Fibroblast of lung (primary cell): ENCODE measurements around the gene GARIN5A. TPM values are rescaled to one million over a fixed set of nuclear protein-coding genes. Genes with fewer than 3 reads are reported as not detected.

ENCODE experiments used
- DNase-seq, 2 donors: peaks; one replicate each; pipeline versions ENCODE4 v3.0.0 to v3.0.0-alpha.2; 2010; ENCODE audit warnings: low read depth in 2 of 2
- H2AFZ ChIP-seq: 2 replicates; pipeline ENCODE4 v1.5.1; 2012; ENCODE audit warnings: low read length, control low read depth, inconsistent platforms
- H3K27ac ChIP-seq: 2 replicates; pipeline ENCODE4 v1.5.1; 2011; ENCODE audit warnings: low read length, control low read depth; ENCODE audit not compliant: insufficient read depth
- H3K27me3 ChIP-seq: 2 replicates; pipeline ENCODE4 v1.5.1; 2011; ENCODE audit warnings: mild to moderate bottlenecking, low read length; ENCODE audit not compliant: control insufficient read depth, insufficient read depth
- H3K36me3 ChIP-seq: 2 replicates; pipeline ENCODE4 v1.5.1; 2011; ENCODE audit warnings: low read length; ENCODE audit not compliant: control insufficient read depth, insufficient read depth
- H3K4me1 ChIP-seq: 2 replicates; pipeline ENCODE4 v1.5.1; 2011; ENCODE audit warnings: low read length; ENCODE audit not compliant: control insufficient read depth, insufficient read depth; ENCODE audit errors: extremely low read depth
- H3K4me2 ChIP-seq: 2 replicates; pipeline ENCODE4 v1.5.1; 2011; ENCODE audit warnings: low read length, control low read depth; ENCODE audit not compliant: insufficient read depth; ENCODE audit errors: extremely low read depth
- H3K4me3 ChIP-seq, 4 experiments: fragments of 200-600 bp in 1 of 4; sonication (generic) in 1 of 4; replicated peaks in 1 of 4; 2 replicates each; pipeline ENCODE4 v1.5.1; 2011 to 2016; ENCODE audit warnings: low read length in 4 of 4, low read depth in 3 of 4, mild to moderate bottlenecking in 3 of 4, control low read depth in 2 of 4, inconsistent platforms in 1 of 4, mixed read lengths in 1 of 4; ENCODE audit not compliant: insufficient read depth in 1 of 4; ENCODE audit errors: control extremely low read depth in 1 of 4
- H3K79me2 ChIP-seq: 2 replicates; pipeline ENCODE4 v1.5.1; 2012; ENCODE audit warnings: mild to moderate bottlenecking, low read length, inconsistent platforms; ENCODE audit not compliant: control insufficient read depth, insufficient read depth
- H3K9ac ChIP-seq: 2 replicates; pipeline ENCODE4 v1.5.1; 2011; ENCODE audit warnings: mild to moderate bottlenecking, low read length, control low read depth; ENCODE audit not compliant: insufficient read depth
- H3K9me3 ChIP-seq: 2 replicates; pipeline ENCODE4 v1.5.1; 2012; ENCODE audit warnings: low read depth, low read length; ENCODE audit not compliant: control insufficient read depth, insufficient read depth
- H4K20me1 ChIP-seq: 2 replicates; pipeline ENCODE4 v1.5.1; 2011; ENCODE audit warnings: low read length; ENCODE audit not compliant: control insufficient read depth, insufficient read depth; ENCODE audit errors: extremely low read depth
- EZH2 ChIP-seq: IDR thresholded peaks from 2 replicates; pipeline ENCODE4 v1.5.1; 2012; ENCODE audit warnings: low read length, control low read depth, mild to moderate bottlenecking; ENCODE audit errors: missing control alignments
- polyA plus RNA-seq, 2 donors: library from polyadenylated mRNA; depleted of rRNA in 1 of 2; stranded (reverse) in 1 of 2; unstranded in 1 of 2; fragments of >200 nt; gene quantifications; 2 replicates each; pipeline ENCODE4 v1.2.1, GENCODE V29; 2011 to 2012; ENCODE audit warnings: missing spikeins in 1 of 2
- total RNA-seq: library from RNA; depleted of rRNA; stranded (reverse); fragments of >200 nt; gene quantifications from 2 replicates; pipeline ENCODE4 v1.2.1, GENCODE V29; 2014
- TF ChIP-seq, protein P1 (sequence below), 2 donors: IDR thresholded peaks in 1 of 2; conservative IDR thresholded peaks in 1 of 2; 1 replicate in 1 of 2; 2 replicates in 1 of 2; pipeline ENCODE4 v1.5.1; 2011 to 2012; ENCODE audit warnings: low read length in 2 of 2, control low read depth in 1 of 2, inconsistent platforms in 1 of 2, low read depth in 1 of 2, mild to moderate bottlenecking in 1 of 2

GARIN5A gene
- total and polyA plus RNA-seq, 2 donors (not counting 1 experiment from before 2014, with no cell fraction given): 0.11 to 0.66 TPM

- Histone ChIP-seq H3K27me3 (peaks cover 4% of the 10 kb centered on the region), H3K4me1 (no peaks in the 10 kb centered on the region), H3K79me2 (no peaks in the 10 kb centered on the region), H3K36me3 (no peaks in the 10 kb centered on the region), H4K20me1 (no peaks in the 10 kb centered on the region), H3K4me3 (no peak overlapping the region), H2AFZ (no peak overlapping the region), H3K9me3 (no peaks in the 10 kb centered on the region), H3K9ac (no peak overlapping the region), H3K27ac (no peak overlapping the region), H3K4me2 (no peak overlapping the region)
- DNase-seq: no peak
- TF ChIP-seq, protein P1, sequence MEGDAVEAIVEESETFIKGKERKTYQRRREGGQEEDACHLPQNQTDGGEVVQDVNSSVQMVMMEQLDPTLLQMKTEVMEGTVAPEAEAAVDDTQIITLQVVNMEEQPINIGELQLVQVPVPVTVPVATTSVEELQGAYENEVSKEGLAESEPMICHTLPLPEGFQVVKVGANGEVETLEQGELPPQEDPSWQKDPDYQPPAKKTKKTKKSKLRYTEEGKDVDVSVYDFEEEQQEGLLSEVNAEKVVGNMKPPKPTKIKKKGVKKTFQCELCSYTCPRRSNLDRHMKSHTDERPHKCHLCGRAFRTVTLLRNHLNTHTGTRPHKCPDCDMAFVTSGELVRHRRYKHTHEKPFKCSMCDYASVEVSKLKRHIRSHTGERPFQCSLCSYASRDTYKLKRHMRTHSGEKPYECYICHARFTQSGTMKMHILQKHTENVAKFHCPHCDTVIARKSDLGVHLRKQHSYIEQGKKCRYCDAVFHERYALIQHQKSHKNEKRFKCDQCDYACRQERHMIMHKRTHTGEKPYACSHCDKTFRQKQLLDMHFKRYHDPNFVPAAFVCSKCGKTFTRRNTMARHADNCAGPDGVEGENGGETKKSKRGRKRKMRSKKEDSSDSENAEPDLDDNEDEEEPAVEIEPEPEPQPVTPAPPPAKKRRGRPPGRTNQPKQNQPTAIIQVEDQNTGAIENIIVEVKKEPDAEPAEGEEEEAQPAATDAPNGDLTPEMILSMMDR (conservative IDR thresholded peaks at IDR 0.05 in 1 of 2, IDR thresholded peaks at IDR 0.05 in 1 of 2; ENCODE audit: low read depth in 1 of 2, low read length in 2 of 2): no peak
- TF ChIP-seq EZH2: no peak
Measured at GRCh38 chr19:50419022-50419579, 57.5 kb downstream of the GARIN5A start.

DNA sequence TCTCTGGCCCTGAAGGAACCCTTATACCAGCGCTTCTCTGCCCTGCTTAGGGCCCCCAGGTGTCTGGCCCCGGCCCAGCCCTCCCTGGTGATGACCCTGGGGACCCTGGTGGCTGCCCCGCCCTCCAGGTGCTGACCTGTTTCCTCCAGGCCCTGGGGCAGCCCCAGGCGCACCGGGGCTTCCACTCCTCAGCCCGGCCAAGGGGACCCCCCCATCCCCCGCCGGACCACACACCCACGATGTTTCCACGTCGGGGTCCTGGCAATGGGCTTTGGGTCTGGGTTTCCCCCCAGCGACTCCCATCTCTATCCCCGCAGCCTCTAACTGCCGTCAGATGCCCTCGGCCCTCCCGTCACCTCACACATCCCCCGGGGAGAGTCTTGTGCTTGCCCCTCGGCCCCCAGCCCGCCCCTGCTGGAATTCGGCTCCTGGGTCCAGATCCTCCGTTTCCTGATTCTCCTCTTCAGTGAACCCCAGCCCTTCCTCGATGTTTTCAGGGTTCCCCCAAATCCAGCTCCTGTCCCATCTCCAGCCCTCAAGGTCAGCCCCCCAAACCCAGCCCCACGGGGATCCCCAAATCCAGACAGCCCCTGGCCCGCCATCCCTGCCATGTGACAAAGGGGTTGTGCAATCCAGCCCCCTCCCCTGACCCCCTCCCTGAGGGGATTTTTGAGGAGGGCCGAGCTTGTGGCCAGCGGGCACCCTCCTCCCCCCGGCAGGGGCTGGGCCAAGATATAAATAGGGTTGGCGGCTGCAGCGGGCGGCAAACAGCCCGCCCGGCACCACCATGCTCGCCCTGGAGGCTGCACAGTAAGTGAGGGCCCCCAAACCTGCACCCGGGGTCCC is 58.2 kb downstream of the GARIN5A start, which contains the start of gene SPIB:
TSS of gene SPIB (plus strand) at position 763 of the 846 bp plus-strand sequence. CDS start at position 788, 25 bp downstream.
- Histone ChIP-seq H3K36me3 (no peaks in the 10 kb centered on the region), H3K4me2 (no peak within 1 kb of the TSS), H3K27ac (no peak within 1 kb of the TSS), H3K79me2 (no peaks in the 10 kb centered on the region), H3K4me1 (no peaks in the 10 kb centered on the region), H3K4me3 (no peak within 1 kb of the TSS), H3K9me3 (no peaks in the 10 kb centered on the region), H2AFZ (no peak within 1 kb of the TSS), H3K9ac (no peak within 1 kb of the TSS), H4K20me1 (no peaks in the 10 kb centered on the region), H3K27me3 (peaks cover 4% of the 10 kb centered on the region)
- no peak for TF ChIP-seq EZH2
- TF ChIP-seq, protein P1 (conservative IDR thresholded peaks at IDR 0.05 in 1 of 2, IDR thresholded peaks at IDR 0.05 in 1 of 2; ENCODE audit: low read depth in 1 of 2, low read length in 2 of 2): no peak
- DNase-seq: no peak

- Histone ChIP-seq H3K27ac (no peak overlapping the region), H3K79me2 (no peaks in the 10 kb centered on the region), H3K4me3 (no peak overlapping the region), H3K9ac (no peak overlapping the region), H3K4me2 (no peak overlapping the region), H3K36me3 (no peaks in the 10 kb centered on the region), H4K20me1 (no peaks in the 10 kb centered on the region), H3K27me3 (peaks cover 4% of the 10 kb centered on the region), H2AFZ (no peak overlapping the region), H3K9me3 (no peaks in the 10 kb centered on the region), H3K4me1 (no peaks in the 10 kb centered on the region)
- no peak for DNase-seq
- TF ChIP-seq, protein P1 (conservative IDR thresholded peaks at IDR 0.05 in 1 of 2, IDR thresholded peaks at IDR 0.05 in 1 of 2; ENCODE audit: low read depth in 1 of 2, low read length in 2 of 2): no peak
- TF ChIP-seq EZH2: no peak
Measured at GRCh38 chr19:50417111-50418081, 59.3 kb downstream of the GARIN5A start.
